IMR-90 (cell line): ENCODE results near the gene SLC16A5. TPM values are rescaled to one million over a fixed set of nuclear protein-coding genes. Genes with fewer than 3 reads are reported as not detected.

Experiments
- ATAC-seq: fragments of 200-7000 bp; cut with Tn5 transposase; 2 replicates; pipeline ENCODE4 v1.9.1; 2020; ENCODE audit warnings: low read depth, mild to moderate bottlenecking, moderate library complexity
- BruUV-seq: library from RNA; stranded (reverse); fragments of 400-500 nt; replicated peaks from 2 replicates; lab custom pipeline; 2021; lab: Mats Ljungman, UMichigan
- CTCF ChIA-PET: fragments of 300-600 bp; formaldehyde crosslinking; extraction: SDS; loops from one replicate; lab custom pipeline; 2021; ENCODE audit warnings: antibody characterized with exemption; lab: Yijun Ruan, JAX
- POLR2A ChIA-PET: fragments of 300-600 bp; sonication (Branson Sonifier 250); formaldehyde crosslinking; loops from one replicate; lab custom pipeline; 2022; ENCODE audit warnings: antibody characterized with exemption; ENCODE audit not compliant: unreplicated experiment; lab: Charles Lee
- DNase-seq: peaks from one replicate; pipeline ENCODE4 v3.0.0; 2013
- H2AFZ ChIP-seq: replicated peaks from 2 replicates; pipeline ENCODE3; 2013; ENCODE audit warnings: low read length, mild to moderate bottlenecking; ENCODE audit not compliant: poor library complexity
- H2AK5ac ChIP-seq: 2 replicates; pipeline ENCODE4 v1.6.1; 2013; ENCODE audit warnings: low read depth, low read length, inconsistent platforms
- H2AK9ac ChIP-seq: replicated peaks from 2 replicates; pipeline ENCODE3; 2013; ENCODE audit warnings: mild to moderate bottlenecking, low read depth, low read length, moderate library complexity; ENCODE audit not compliant: poor library complexity
- H2BK120ac ChIP-seq: 2 replicates; pipeline ENCODE4 v1.6.1; 2013; ENCODE audit warnings: low read depth, low read length, inconsistent platforms
- H2BK15ac ChIP-seq: 3 replicates; pipeline ENCODE4 v1.6.1; 2013; ENCODE audit warnings: low read depth, low read length, inconsistent platforms
- H2BK20ac ChIP-seq: 2 replicates; pipeline ENCODE4 v1.6.1; 2013; ENCODE audit warnings: low read depth, mild to moderate bottlenecking, inconsistent platforms, low read length, moderate library complexity
- H2BK5ac ChIP-seq: 2 replicates; pipeline ENCODE4 v1.6.1; 2013; ENCODE audit warnings: mild to moderate bottlenecking, low read depth, low read length, inconsistent platforms; ENCODE audit not compliant: poor library complexity, severe bottlenecking
- H3K14ac ChIP-seq: replicated peaks from 2 replicates; pipeline ENCODE4 v1.6.1; 2013; ENCODE audit warnings: low read depth, low read length, inconsistent platforms
- H3K18ac ChIP-seq: 2 replicates; pipeline ENCODE4 v1.6.1; 2013; ENCODE audit warnings: low read depth, low read length, control low read depth
- H3K23ac ChIP-seq: 2 replicates; pipeline ENCODE4 v1.6.1; 2013; ENCODE audit warnings: low read depth, low read length, inconsistent platforms
- H3K27ac ChIP-seq: 2 replicates; pipeline ENCODE4 v1.5.1; 2013; ENCODE audit warnings: mild to moderate bottlenecking, control low read depth, low read length; ENCODE audit not compliant: insufficient read depth
- H3K27me3 ChIP-seq: 2 replicates; pipeline ENCODE4 v1.6.1; 2013; ENCODE audit warnings: low read length; ENCODE audit not compliant: control insufficient read depth, insufficient read depth
- H3K36me3 ChIP-seq: 2 replicates; pipeline ENCODE4 v1.6.1; 2013; ENCODE audit warnings: low read length, mixed read lengths; ENCODE audit not compliant: control insufficient read depth, insufficient read depth
- H3K4ac ChIP-seq: 2 replicates; pipeline ENCODE4 v1.6.1; 2013; ENCODE audit warnings: low read depth, low read length, inconsistent platforms
- H3K4me1 ChIP-seq: 2 replicates; pipeline ENCODE4 v1.6.1; 2013; ENCODE audit warnings: low read length, mixed read lengths; ENCODE audit not compliant: control insufficient read depth, insufficient read depth
- H3K4me2 ChIP-seq: 2 replicates; pipeline ENCODE4 v1.6.1; 2013; ENCODE audit warnings: low read depth, mild to moderate bottlenecking, control low read depth, low read length, moderate library complexity
- H3K4me3 ChIP-seq: 2 replicates; pipeline ENCODE4 v1.5.1; 2013; ENCODE audit warnings: low read depth, mild to moderate bottlenecking, control low read depth, low read length, moderate library complexity; ENCODE audit not compliant: insufficient read depth
- H3K56ac ChIP-seq: 2 replicates; pipeline ENCODE4 v1.6.1; 2013; ENCODE audit warnings: low read length, inconsistent platforms; ENCODE audit not compliant: insufficient read depth; ENCODE audit errors: extremely low read depth
- H3K79me1 ChIP-seq, 2 experiments: 2 replicates each; pipeline ENCODE4 v1.6.1; 2013; ENCODE audit warnings: low read length in 2 of 2, inconsistent platforms in 1 of 2, low read depth in 1 of 2
- H3K9ac ChIP-seq: 2 replicates; pipeline ENCODE4 v1.6.1; 2013; ENCODE audit warnings: low read depth, low read length, control low read depth
- H3K9me1 ChIP-seq: 2 replicates; pipeline ENCODE4 v1.6.1; 2013; ENCODE audit warnings: low read length, inconsistent platforms; ENCODE audit not compliant: insufficient read depth
- H3K9me3 ChIP-seq: 2 replicates; pipeline ENCODE4 v1.6.1; 2013; ENCODE audit warnings: low read length; ENCODE audit not compliant: control insufficient read depth, insufficient read depth
- H4K20me1 ChIP-seq: 2 replicates; pipeline ENCODE4 v1.6.1; 2013; ENCODE audit warnings: low read length, inconsistent platforms; ENCODE audit not compliant: insufficient read depth
- H4K5ac ChIP-seq: 2 replicates; pipeline ENCODE4 v1.6.1; 2013; ENCODE audit warnings: mild to moderate bottlenecking, low read depth, low read length, control low read depth
- H4K8ac ChIP-seq, 2 experiments: 2 replicates each; pipeline ENCODE4 v1.6.1; 2013; ENCODE audit warnings: low read depth in 2 of 2, low read length in 2 of 2, control low read depth in 1 of 2, inconsistent platforms in 1 of 2
- H4K91ac ChIP-seq: 2 replicates; pipeline ENCODE4 v1.6.1; 2013; ENCODE audit warnings: low read depth, low read length, inconsistent platforms; ENCODE audit not compliant: insufficient read depth
- BHLHE40 ChIP-seq: fragments of 150-350 bp; IDR thresholded peaks from 2 replicates; pipeline ENCODE4 v1.6.1; 2016; ENCODE audit warnings: mild to moderate bottlenecking, low read depth, low read length
- CEBPB ChIP-seq: IDR thresholded peaks from 2 replicates; pipeline ENCODE4 v1.6.1; 2012; ENCODE audit warnings: low read depth, low read length, improper control_type of control experiment
- CHD1 ChIP-seq: IDR thresholded peaks from 2 replicates; pipeline ENCODE4 v1.6.1; 2012; ENCODE audit warnings: low read depth, low read length, improper control_type of control experiment
- CTCF ChIP-seq: conservative IDR thresholded peaks from 2 replicates; pipeline ENCODE4 v1.5.1; 2012; ENCODE audit warnings: mild to moderate bottlenecking, low read depth, low read length, improper control_type of control experiment
- FOS ChIP-seq: fragments of 150-350 bp; IDR thresholded peaks from 2 replicates; pipeline ENCODE4 v1.6.1; 2016; ENCODE audit warnings: low read depth, low read length
- MAFK ChIP-seq: IDR thresholded peaks from 2 replicates; pipeline ENCODE4 v1.6.1; 2012; ENCODE audit warnings: low read depth, low read length, improper control_type of control experiment
- MAZ ChIP-seq: IDR thresholded peaks from 2 replicates; pipeline ENCODE4 v1.6.1; 2012; ENCODE audit warnings: low read depth, mild to moderate bottlenecking, low read length, improper control_type of control experiment, moderate library complexity, borderline replicate concordance
- MXI1 ChIP-seq: IDR thresholded peaks from 2 replicates; pipeline ENCODE4 v1.6.1; 2012; ENCODE audit warnings: low read depth, mild to moderate bottlenecking, low read length, moderate library complexity, borderline replicate concordance
- NFE2L2 ChIP-seq: fragments of 150-350 bp; IDR thresholded peaks from 2 replicates; pipeline ENCODE4 v1.6.1; 2016; ENCODE audit warnings: low read depth, mild to moderate bottlenecking, low read length
- RAD21 ChIP-seq: IDR thresholded peaks from 2 replicates; pipeline ENCODE4 v1.6.1; 2012; ENCODE audit warnings: low read length, improper control_type of control experiment
- RCOR1 ChIP-seq: IDR thresholded peaks from 2 replicates; pipeline ENCODE4 v1.6.1; 2012; ENCODE audit warnings: mild to moderate bottlenecking, low read length, improper control_type of control experiment; ENCODE audit not compliant: insufficient replicate concordance
- RFX5 ChIP-seq: IDR thresholded peaks from 2 replicates; pipeline ENCODE4 v1.8.0; 2012; ENCODE audit warnings: low read depth, mild to moderate bottlenecking, low read length, moderate library complexity
- USF2 ChIP-seq: fragments of 150-350 bp; IDR thresholded peaks from 2 replicates; pipeline ENCODE4 v1.6.1; 2017; ENCODE audit warnings: mild to moderate bottlenecking, antibody characterized with exemption, low read length, low read depth
- WGBS, 2 experiments: methylation state at CpG; one replicate each; pipeline versions ENCODE4 v1.1.5 to v1.1.7; 2013; ENCODE audit warnings: missing lambda C conversion rate in 2 of 2; ENCODE audit not compliant: insufficient read length in 1 of 2; ENCODE audit errors: extremely low coverage in 2 of 2; 5-methylcytosine and 5-hydroxymethylcytosine counted together
- dilution Hi-C: fragments of 300-500 bp; cut with HindIII; formaldehyde crosslinking; loops from one replicate; pipeline ENCODE4 v1.14.3; 2018; ENCODE audit warnings: low sequenced_read_pairs; ENCODE audit not compliant: unreplicated experiment
- in situ Hi-C: fragments of 300-500 bp; cut with MboI; formaldehyde crosslinking; loops from 3 replicates; pipeline ENCODE4 v1.14.3; 2019; ENCODE audit warnings: low sequenced_read_pairs, inconsistent platforms, mixed read lengths
- intact Hi-C: fragments of 100-400 bp; cut with micrococcal nuclease; formaldehyde crosslinking; loops from 2 replicates; pipeline ENCODE4 v1.10.0; 2022
- polyA plus RNA-seq, 3 experiments: library from polyadenylated mRNA; depleted of rRNA; stranded (reverse); fragments of >200 nt; gene quantifications; 2 replicates each; pipeline ENCODE4 v1.2.3, GENCODE V29; 2012; ENCODE audit warnings: low replicate concordance in 1 of 3
- total RNA-seq: library from RNA; depleted of rRNA; stranded (reverse); fragments of >200 nt; gene quantifications from 2 replicates; pipeline ENCODE4 v1.2.3, GENCODE V29; 2012

Gene SLC16A5
- total and polyA plus RNA-seq, 2 of the 4 experiments (the other 2 are of a cell fraction) = 1.8 to 7.1 TPM

GRCh38 chr17:75135946-75136345 lies 48.2 kb downstream of the SLC16A5 start:
- H3K18ac ChIP-seq = no peak overlapping the region
- no peak overlapping the region for H2AK5ac ChIP-seq
- peaks cover 21% of the 10 kb centered on the region for H3K36me3 ChIP-seq
- H3K4ac ChIP-seq = no peak overlapping the region
- no peak overlapping the region for H3K14ac ChIP-seq
- 0 out of 2 replicates have a peak, but pooled peaks cover 3% of the 10 kb centered on the region for H3K4me1 ChIP-seq
- BruUV-seq = no TSS peak
- no peak overlapping the region for H2BK120ac ChIP-seq
- H3K56ac ChIP-seq = no peak overlapping the region
- in situ Hi-C loops (no loop called here), dilution Hi-C loops (no loop called here), intact Hi-C loops (no loop called here)
- no peak for ATAC-seq
- H3K27ac ChIP-seq = no peak overlapping the region
- H3K4me3 ChIP-seq = no peak overlapping the region
- no peaks in the 10 kb centered on the region for H3K9me3 ChIP-seq
- no peak overlapping the region for H3K23ac ChIP-seq
- no peak overlapping the region for H3K4me2 ChIP-seq
- no peak for DNase-seq
- H2AFZ ChIP-seq = no peak overlapping the region
- H3K9ac ChIP-seq = no peak overlapping the region
- ChIA-PET POLR2A (no interaction called here), CTCF (no interaction called here)
- no peaks in the 10 kb centered on the region for H3K27me3 ChIP-seq
- no peak overlapping the region for H2AK9ac ChIP-seq
- H2BK5ac ChIP-seq = no peak overlapping the region
- no peak overlapping the region for H4K8ac ChIP-seq
- WGBS, 2 experiments = 82% methylated on average over 2 of the region's 8 CpGs; no CpG with 5 or more reads in 1 of the 2 experiments
- no peak overlapping the region for H2BK20ac ChIP-seq
- H3K79me1 ChIP-seq = peaks cover 30 to 58% of the 10 kb centered on the region in 2 experiments
- H2BK15ac ChIP-seq = no peak overlapping the region
- H4K5ac ChIP-seq = no peak overlapping the region
- no peak overlapping the region for H4K91ac ChIP-seq
- H4K20me1 ChIP-seq = no peaks in the 10 kb centered on the region; the same call in 1 of the 2 replicates
- H3K9me1 ChIP-seq = no peaks in the 10 kb centered on the region
- no peak for TF ChIP-seq USF2
- TF ChIP-seq RAD21 = no peak
- TF ChIP-seq CTCF = no peak
- TF ChIP-seq MXI1 = no peak
- TF ChIP-seq FOS = no peak
- no peak for TF ChIP-seq BHLHE40
- TF ChIP-seq MAFK = no peak
- no peak for TF ChIP-seq NFE2L2
- no peak for TF ChIP-seq CEBPB
- no peak for TF ChIP-seq CHD1
- TF ChIP-seq MAZ = no peak
- no peak for TF ChIP-seq RCOR1
- no peak for TF ChIP-seq RFX5
